ENCODE data around the gene GNL1.

GNL1 gene

DNA sequence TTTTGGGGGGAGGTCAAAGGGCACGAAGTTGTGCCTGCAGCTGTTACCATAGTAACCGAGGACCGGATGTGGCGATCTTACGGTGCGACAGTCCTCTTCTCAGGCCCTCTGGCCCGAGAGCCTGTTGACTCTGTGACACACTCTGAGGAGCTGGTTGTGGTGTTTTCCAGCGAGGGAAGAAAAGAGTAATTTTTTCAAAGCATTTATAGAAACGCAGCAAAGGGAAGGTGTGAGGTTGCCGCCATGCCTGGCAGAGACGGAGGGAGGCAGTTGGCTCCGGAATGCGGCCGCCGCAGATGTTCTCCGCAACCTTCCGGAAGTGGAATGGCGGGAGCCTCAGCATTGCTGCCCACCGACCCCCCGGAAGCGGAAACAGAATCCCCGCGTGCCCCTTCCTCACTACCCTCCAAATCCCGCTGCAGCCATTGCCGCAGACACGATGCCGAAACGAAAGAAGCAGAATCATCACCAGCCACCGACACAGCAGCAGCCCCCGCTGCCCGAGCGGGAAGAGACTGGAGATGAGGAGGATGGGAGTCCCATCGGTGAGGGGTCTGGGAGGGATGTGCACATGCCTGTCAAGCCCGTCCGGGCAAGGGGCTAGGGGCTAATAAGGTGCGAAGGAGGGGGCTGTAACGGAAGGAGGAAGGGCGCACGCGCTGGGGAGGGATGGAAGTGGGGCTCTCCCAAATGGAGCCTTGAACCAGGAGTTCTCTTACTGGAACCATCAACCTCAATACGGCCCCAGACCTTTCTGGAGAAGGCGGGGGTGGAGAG lies 805 bp upstream of the GNL1 start, which contains the start of gene PRR3:
Gene PRR3 (plus strand): TSS at position 390 of the 777 bp plus-strand sequence. CDS start 50 bp downstream, at position 440.
- peak within 1 kb of the TSS; percentile 95 for H3K4me3 ChIP-seq (ENCODE audit: low read length)
- DNase-seq (ENCODE audit: low read depth), result peak; percentile 88
- TF ChIP-seq, protein P1, sequence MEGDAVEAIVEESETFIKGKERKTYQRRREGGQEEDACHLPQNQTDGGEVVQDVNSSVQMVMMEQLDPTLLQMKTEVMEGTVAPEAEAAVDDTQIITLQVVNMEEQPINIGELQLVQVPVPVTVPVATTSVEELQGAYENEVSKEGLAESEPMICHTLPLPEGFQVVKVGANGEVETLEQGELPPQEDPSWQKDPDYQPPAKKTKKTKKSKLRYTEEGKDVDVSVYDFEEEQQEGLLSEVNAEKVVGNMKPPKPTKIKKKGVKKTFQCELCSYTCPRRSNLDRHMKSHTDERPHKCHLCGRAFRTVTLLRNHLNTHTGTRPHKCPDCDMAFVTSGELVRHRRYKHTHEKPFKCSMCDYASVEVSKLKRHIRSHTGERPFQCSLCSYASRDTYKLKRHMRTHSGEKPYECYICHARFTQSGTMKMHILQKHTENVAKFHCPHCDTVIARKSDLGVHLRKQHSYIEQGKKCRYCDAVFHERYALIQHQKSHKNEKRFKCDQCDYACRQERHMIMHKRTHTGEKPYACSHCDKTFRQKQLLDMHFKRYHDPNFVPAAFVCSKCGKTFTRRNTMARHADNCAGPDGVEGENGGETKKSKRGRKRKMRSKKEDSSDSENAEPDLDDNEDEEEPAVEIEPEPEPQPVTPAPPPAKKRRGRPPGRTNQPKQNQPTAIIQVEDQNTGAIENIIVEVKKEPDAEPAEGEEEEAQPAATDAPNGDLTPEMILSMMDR (conservative IDR thresholded peaks at IDR 0.05; ENCODE audit: low read length), result no peak

DNA sequence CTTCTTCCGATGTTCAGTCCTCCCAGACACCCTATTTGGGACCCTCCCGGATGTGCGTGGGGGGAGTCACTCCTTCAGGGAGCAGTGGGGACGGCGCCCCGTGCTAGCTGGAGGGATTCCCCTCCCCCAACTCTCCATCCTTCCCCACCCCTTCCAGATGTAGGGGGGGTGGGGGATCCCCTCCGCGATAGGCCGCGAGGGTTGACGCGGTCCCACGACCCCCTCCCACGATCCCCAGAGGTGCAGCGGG lies 548 bp downstream of the GNL1 start:
- TF ChIP-seq, protein P1 (conservative IDR thresholded peaks at IDR 0.05; ENCODE audit: low read length), result no peak
- DNase-seq (ENCODE audit: low read depth), result no peak
- peak overlapping the region; percentile 95 for H3K4me3 ChIP-seq (ENCODE audit: low read length)

DNA sequence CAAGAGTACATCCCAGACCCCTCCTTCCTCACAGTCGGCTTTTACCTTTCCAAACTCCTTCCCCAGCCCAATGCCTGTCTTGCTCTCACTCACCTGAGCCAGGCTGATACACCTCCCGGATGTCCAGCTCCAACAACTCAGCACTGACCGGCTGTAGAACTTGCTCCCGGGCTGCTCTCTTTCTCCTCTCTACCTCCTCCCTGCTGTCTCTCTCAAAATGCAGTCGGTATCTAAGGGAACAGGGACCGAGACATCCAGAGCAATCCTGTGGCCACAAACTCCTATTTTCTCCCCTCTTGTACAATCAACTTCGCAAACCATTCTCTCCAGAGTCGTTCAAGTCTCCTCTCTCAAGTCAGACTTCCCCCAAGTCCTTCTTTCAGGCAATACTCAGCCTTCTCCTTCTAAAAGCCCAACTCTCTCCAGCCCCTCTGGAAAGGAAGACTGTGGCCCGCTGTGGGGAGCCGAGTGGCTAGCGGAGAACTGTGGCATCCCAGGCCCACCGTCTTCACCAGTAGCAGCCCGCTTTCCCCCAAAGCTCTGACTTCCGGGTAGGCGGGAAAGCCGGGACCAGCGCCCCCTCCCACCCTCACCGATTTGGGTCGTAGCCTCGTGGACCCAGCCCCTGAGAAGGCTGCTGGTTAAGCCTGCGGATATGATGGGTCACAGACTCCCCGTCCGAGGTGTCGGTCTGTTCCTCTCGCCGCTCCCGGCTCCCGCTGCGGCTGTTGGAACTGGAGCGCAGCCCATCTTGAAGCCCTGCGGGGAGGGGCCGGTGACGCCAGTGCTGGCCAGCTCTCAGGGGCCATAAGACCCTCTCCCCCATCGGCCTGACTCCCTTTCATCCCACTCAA lies 1.1 kb downstream of the GNL1 start:
- TF ChIP-seq, protein P1 (conservative IDR thresholded peaks at IDR 0.05; ENCODE audit: low read length), result no peak
- DNase-seq (ENCODE audit: low read depth), result peak; percentile 17
- H3K4me3 ChIP-seq (ENCODE audit: low read length), result peak overlapping the region; percentile 95

DNA sequence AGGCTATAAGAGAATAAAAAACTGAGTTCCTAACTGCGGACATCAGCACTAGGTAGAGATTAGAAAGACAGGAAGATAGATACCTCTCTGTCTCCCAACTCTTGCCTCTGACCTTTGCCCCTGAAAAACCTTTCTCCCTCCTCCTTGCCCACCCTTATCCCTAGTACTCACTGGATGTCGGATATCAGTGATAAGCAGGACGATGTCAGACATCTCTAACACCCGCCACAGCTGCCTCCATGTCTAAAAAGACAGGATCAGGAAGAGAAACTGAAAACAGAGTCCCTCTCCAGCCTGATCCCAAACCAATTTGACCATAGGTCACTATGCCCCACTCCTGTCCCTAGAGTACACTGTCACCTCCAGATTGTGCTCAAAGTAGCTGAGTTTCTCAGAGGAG lies 1.9 kb downstream of the GNL1 start:
- DNase-seq (ENCODE audit: low read depth), result no peak
- TF ChIP-seq, protein P1 (conservative IDR thresholded peaks at IDR 0.05; ENCODE audit: low read length), result no peak
- H3K4me3 ChIP-seq (ENCODE audit: low read length), result peak overlapping the region; percentile 95

DNA sequence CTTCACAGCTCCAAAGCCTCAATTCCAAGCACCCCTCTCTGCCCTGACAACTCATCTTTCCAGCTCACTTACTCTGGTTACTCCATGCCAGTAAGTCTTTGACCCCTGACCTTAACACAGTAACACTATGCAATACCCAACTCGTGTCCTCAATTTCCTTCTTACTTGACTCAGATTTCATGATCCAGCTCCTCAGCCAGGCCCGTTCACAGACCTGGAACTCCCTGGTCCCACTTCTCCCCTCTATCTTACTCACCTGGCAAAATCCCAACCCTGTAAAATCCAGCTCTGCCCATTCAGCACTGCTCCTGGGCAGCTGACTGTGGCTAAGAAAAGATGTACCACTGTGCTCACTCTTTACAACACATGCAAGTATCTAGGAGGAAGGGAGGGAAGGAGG lies 7.9 kb downstream of the GNL1 start:
- DNase-seq (ENCODE audit: low read depth), result no peak
- TF ChIP-seq, protein P1 (conservative IDR thresholded peaks at IDR 0.05; ENCODE audit: low read length), result no peak
- no peak overlapping the region for H3K4me3 ChIP-seq (ENCODE audit: low read length)

DNA sequence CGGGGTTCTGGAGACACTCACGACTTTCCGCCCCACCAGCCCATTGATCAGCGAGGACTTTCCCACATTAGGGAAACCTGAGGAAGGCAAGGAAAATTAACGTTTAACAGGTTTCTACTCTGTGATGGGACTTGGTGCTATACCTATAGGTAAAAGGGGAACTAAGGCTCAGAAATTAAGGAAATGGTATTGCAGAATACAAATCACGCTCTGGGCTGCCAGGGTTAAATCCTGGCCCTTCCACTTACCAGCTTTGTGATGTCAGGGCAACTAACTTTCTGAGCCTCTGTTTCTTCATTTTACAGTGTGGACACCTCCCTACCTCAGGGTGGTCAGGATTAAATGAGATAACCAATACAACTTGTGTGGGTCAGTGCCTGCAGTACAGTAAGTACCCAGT lies 8.8 kb downstream of the GNL1 start:
- DNase-seq (ENCODE audit: low read depth), result no peak
- TF ChIP-seq, protein P1 (conservative IDR thresholded peaks at IDR 0.05; ENCODE audit: low read length), result no peak
- no peak overlapping the region for H3K4me3 ChIP-seq (ENCODE audit: low read length)

Measured in AG10803 (cell line).